ENCODE results near the gene PLCB2.

- TF ChIP-seq ZNF274 (IDR thresholded peaks at IDR 0.05; ENCODE audit: low read depth, low read length) (no peak), YY1 (IDR thresholded peaks at IDR 0.05; ENCODE audit: insufficient read depth, insufficient read length) (no peak), SUZ12 (IDR thresholded peaks at IDR 0.05; ENCODE audit: extremely low read depth, insufficient read depth, insufficient read length) (no peak)
Observed at GRCh38 chr15:40338921-40339620, 31.3 kb upstream of the PLCB2 start.
